ENCODE measurements around the gene RPL35. TPM values are rescaled to one million over a fixed set of nuclear protein-coding genes. Genes with fewer than 3 reads are reported as not detected.

The RPL35 gene
- total and polyA plus RNA-seq, 2 of the 8 experiments (the other 6 are each of a cell fraction or from before 2014, with no cell fraction given): 1,831 to 2,448 TPM

DNA sequence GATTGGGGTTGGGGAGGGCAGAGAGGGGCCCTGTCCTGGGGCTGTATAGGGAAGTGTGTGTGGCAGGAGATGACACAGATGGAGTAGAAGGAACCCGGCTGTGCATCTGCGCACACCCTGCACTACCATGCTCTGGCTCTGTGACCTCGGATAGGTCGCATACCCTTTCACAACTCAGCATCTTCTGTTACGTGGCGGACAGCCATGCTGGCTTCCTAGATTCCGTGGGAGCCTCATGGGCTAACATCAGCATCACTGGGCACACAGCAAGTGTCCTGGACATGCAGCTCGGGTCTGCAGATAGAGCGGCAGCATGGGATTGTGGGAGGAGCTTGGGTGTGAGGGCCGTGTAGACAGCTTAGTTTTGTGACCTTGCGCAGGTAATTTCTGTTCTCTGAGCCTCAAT lies 9.4 kb upstream of the RPL35 start:
- H2BK20ac ChIP-seq (ENCODE audit: low read length): no peak overlapping the region
- H4K5ac ChIP-seq (ENCODE audit: insufficient read length, low read depth, low read length): no peak overlapping the region
- H2AFZ ChIP-seq (ENCODE audit: low read length): no peak overlapping the region
- 90% methylated on average over 11 of the region's 11 CpGs; no CpG with 5 or more reads in 1 of the 2 experiments for WGBS, 2 experiments (ENCODE audit: extremely low coverage in 1 of 2, insufficient coverage in 1 of 2, insufficient read length in 1 of 2, insufficient replicate concordance in 2 of 2, low coverage in 1 of 2, low lambda C conversion rate in 2 of 2, missing lambda C conversion rate in 1 of 2)
- H3K23ac ChIP-seq (ENCODE audit: insufficient read length): no peak overlapping the region
- DNase-seq (ENCODE audit: low read depth in 1 of 2, low spot score in 2 of 2): no peak
- peaks cover 4 to 20% (median 13%) of the 10 kb centered on the region in 4 experiments for H3K4me1 ChIP-seq (replicated peaks in 1 of 4; ENCODE audit: control insufficient read depth in 3 of 4, insufficient read depth in 4 of 4, low read length in 3 of 4)
- peaks cover 11% of the 10 kb centered on the region for H3K79me1 ChIP-seq (ENCODE audit: low read depth, low read length)
- no peak overlapping the region for H2BK120ac ChIP-seq (replicated peaks; ENCODE audit: low read depth, low read length)
- peak overlapping the region; percentile 88; the same call in 1 of the 2 replicates for H2BK15ac ChIP-seq (ENCODE audit: low read length)
- H3K27me3 ChIP-seq (replicated peaks in 1 of 4; ENCODE audit: control insufficient read depth in 3 of 4, extremely low read depth in 1 of 4, insufficient read depth in 3 of 4, low read length in 3 of 4): no peaks in the 10 kb centered on the region
- H3K23me2 ChIP-seq (ENCODE audit: low read depth, low read length): peaks cover 8% of the 10 kb centered on the region
- peak overlapping the region in 1 of 4 experiments; percentile 95; a peak in 2 of 8 replicates for H3K4me3 ChIP-seq (ENCODE audit: extremely low read depth in 1 of 4, insufficient read depth in 2 of 4, low read depth in 3 of 4, low read length in 4 of 4)
- H3K4me2 ChIP-seq (ENCODE audit: insufficient read depth in 1 of 2, low read depth in 2 of 2, low read length in 2 of 2): peak overlapping the region; percentile 91 to 92; a peak in 3 of 4 replicates
- ChIA-PET CTCF (ENCODE audit: partially characterized antibody) (interaction anchor here (1.0 to 5.1 kb wide), 5 partner anchors 10 to 91 kb away, joined by 3 to 18 read pairs (median 4); partner anchors contain the start of genes RPL35 and WDR38), POLR2A (ENCODE audit: partially characterized antibody) (interaction anchor here (25.5 to 31.1 kb wide), 2 partner anchors 8 kb away, joined by 573 read pairs; partner anchors contain the start of genes ARPC5L, RPL35 and WDR38)
- no peak overlapping the region for H4K91ac ChIP-seq (replicated peaks; ENCODE audit: insufficient read length, low read length)
- H3K56ac ChIP-seq (replicated peaks; ENCODE audit: insufficient read length, low read depth, low read length): no peak overlapping the region
- no peak overlapping the region for H3K14ac ChIP-seq (ENCODE audit: insufficient read length)
- peaks cover 23 to 32% of the 10 kb centered on the region in 2 experiments for H4K20me1 ChIP-seq (replicated peaks in 1 of 2; ENCODE audit: control insufficient read depth in 1 of 2, insufficient read depth in 2 of 2, low read length in 2 of 2)
- no peak overlapping the region; the same call in 1 of the 2 replicates for H2AK5ac ChIP-seq (ENCODE audit: low read depth, low read length)
- peak overlapping the region in 1 of 4 experiments; percentile 87; a peak in 2 of 7 replicates for H3K9ac ChIP-seq (replicated peaks in 1 of 4; ENCODE audit: extremely low read depth in 1 of 4, low read depth in 3 of 4, low read length in 3 of 4)
- FAIRE-seq: no peak
- peaks cover 20 to 62% of the 10 kb centered on the region in 2 experiments for H3K79me2 ChIP-seq (ENCODE audit: control insufficient read depth in 1 of 2, insufficient read depth in 2 of 2, low read length in 2 of 2)
- H3K4ac ChIP-seq (replicated peaks; ENCODE audit: insufficient read length, low read depth, low read length): no peak overlapping the region
- H3K18ac ChIP-seq (ENCODE audit: extremely low read depth, low read length): no peak overlapping the region
- H2BK5ac ChIP-seq (ENCODE audit: low read depth, low read length): peak overlapping the region; percentile 88; the same call in 1 of the 2 replicates
- no peak overlapping the region for H2BK12ac ChIP-seq (ENCODE audit: low read depth, low read length)
- H3K9me3 ChIP-seq (ENCODE audit: insufficient read depth in 2 of 2, low read depth in 1 of 2, low read length in 1 of 2): peaks cover 0 to 3% of the 10 kb centered on the region in 2 experiments; a peak in 1 of 4 replicates
- peak overlapping the region; percentile 91 for H4K8ac ChIP-seq (ENCODE audit: extremely low read depth, insufficient read depth, low read length)
- H3K36me3 ChIP-seq (ENCODE audit: control insufficient read depth in 2 of 4, insufficient read depth in 4 of 4, low read length in 3 of 4): peaks cover 12 to 33% (median 22%) of the 10 kb centered on the region in 4 experiments
- no peak overlapping the region for H3K27ac ChIP-seq (ENCODE audit: low read depth, low read length)
- TF ChIP-seq YY1 (IDR thresholded peaks at IDR 0.05; ENCODE audit: low read depth, low read length): no peak
- TF ChIP-seq TEAD4 (IDR thresholded peaks at IDR 0.05; ENCODE audit: low read depth, low read length): no peak
- no peak for TF ChIP-seq CTBP2 (IDR thresholded peaks at IDR 0.05; ENCODE audit: borderline replicate concordance, insufficient read depth, insufficient read length, low read length)
- no peak for TF ChIP-seq GTF2F1 (IDR thresholded peaks at IDR 0.05; ENCODE audit: borderline replicate concordance, low read depth, low read length)
- TF ChIP-seq EZH2 (IDR thresholded peaks at IDR 0.05; ENCODE audit: low read depth, low read length, severe bottlenecking): no peak
- TF ChIP-seq ASH2L (IDR thresholded peaks at IDR 0.05; ENCODE audit: low read length): no peak
- TF ChIP-seq CHD1 (IDR thresholded peaks at IDR 0.05; ENCODE audit: low read depth, low read length): no peak
- no peak for TF ChIP-seq KDM5A (IDR thresholded peaks at IDR 0.05; ENCODE audit: low read length)
- TF ChIP-seq BACH1 (IDR thresholded peaks at IDR 0.05; ENCODE audit: low read length): no peak
- no peak for TF ChIP-seq SAP30 (IDR thresholded peaks at IDR 0.05; ENCODE audit: insufficient read depth, insufficient replicate concordance, low read length)
- TF ChIP-seq SP4 (IDR thresholded peaks at IDR 0.05; ENCODE audit: low read length): no peak
- TF ChIP-seq, protein P1, sequence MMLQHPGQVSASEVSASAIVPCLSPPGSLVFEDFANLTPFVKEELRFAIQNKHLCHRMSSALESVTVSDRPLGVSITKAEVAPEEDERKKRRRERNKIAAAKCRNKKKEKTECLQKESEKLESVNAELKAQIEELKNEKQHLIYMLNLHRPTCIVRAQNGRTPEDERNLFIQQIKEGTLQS (IDR thresholded peaks at IDR 0.05; ENCODE audit: insufficient read depth, low read depth, low read length): no peak
